Superior temporal gyrus (tissue), 1 donor: Measurements from ENCODE around the gene COMT.

ENCODE experiments used
- DNase-seq: peaks from one replicate; pipeline ENCODE4 v3.0.0-alpha.2; 2016; ENCODE audit errors: extremely low spot score

COMT gene

GRCh38 chr22:19957445-19957844 is 15.9 kb downstream of the COMT start:
- DNase-seq, result no peak

GRCh38 chr22:19958083-19959042 is 16.8 kb downstream of the COMT start:
- no peak for DNase-seq

- DNase-seq, result no peak
Observed at GRCh38 chr22:19959043-19959586, 17.5 kb downstream of the COMT start.

DNA sequence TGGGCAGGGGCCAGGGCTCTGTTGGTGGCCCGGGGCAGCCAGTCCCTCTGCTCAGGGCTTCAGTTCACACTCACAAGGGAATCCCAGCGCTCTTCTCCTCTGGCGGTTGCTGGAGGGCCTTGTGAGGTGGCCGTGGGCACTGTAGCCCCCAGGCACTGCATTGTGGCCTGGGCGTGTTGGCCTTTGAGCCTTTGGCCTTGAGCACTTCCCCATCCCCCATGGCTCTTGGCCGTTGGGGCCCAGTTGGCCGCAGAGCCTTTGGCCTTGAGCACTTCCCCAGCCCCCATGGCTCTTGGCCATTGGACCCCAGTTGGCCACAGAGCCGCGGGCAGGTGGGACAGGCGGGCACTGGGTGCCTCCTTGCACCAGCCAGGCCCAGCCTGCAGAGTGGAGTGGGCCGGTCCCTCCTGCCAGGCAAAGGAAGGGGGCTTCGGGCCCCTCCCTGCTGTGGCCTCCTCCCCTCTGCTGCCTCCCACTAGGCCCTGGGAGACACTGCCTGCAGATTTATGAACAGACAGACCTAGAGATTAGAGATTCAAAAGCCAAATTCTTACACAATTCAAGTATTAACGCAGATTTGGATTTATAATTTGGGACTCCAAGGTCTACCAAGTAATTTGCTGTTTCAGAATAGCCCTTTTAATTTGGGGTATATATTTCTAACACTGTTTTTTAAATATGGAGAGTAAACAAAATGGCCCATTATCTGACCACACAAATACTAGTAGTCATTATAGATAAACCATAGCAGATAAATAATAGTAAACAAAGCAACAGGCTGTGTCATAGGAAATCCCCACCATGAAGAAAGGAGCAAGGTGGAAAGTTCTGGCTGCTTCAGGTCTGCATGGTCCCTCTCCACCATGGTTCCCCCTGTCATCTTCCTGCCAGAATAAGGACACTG is 18.3 kb downstream of the COMT start:
- no peak for DNase-seq

DNA sequence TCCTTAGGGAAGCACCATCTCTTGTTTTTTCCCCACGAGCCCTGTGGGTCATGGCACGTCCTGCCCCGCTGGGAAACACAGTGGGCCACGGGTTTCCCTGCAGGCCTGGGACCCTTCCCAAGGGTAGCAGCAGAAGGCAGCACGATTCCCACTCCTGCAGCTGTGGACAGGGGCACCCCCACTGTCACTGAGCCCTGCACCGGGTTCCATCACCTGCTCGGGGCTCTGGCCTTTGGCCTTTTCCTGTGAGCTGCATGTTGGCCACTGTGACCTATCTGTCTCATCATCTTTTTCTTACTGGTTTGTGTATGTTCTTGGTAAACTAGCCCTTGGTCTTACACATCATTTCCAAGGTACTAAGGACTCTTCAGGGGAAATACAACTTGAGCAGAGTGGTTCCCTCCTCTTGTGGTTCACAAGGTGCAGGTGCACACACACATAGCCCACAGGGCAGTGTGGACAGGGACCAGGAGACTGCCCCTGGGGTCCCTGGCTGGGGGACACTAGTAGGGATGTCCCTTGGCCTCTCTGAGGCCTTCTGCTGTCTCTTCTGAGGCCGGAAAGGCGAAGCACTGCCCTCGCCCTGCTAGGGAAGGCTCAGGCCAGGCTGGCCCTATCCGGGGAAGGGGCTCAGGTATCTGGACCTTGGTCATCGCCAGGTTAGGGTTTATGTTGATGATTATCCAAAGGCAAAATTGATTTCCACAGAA is 19.1 kb downstream of the COMT start:
- no peak for DNase-seq

DNA sequence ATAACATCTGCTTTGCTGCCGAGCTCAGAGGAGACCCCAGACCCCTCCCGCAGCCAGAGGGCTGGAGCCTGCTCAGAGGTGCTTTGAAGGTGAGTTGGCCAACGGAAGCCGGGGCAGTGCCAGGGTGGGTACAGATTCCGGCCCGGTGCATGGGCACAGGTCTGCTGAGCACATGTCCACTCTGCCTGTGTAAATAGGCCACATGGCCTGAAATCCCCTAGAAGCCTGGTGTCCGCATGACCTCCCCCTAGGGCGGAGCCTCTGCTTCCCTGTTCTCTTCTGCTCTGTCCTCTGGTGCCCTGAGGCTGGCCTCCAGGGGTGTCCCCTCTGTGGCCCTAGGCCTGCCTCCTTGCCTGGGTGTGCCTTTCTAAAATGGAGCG is 19.6 kb downstream of the COMT start:
- DNase-seq, result no peak

DNA sequence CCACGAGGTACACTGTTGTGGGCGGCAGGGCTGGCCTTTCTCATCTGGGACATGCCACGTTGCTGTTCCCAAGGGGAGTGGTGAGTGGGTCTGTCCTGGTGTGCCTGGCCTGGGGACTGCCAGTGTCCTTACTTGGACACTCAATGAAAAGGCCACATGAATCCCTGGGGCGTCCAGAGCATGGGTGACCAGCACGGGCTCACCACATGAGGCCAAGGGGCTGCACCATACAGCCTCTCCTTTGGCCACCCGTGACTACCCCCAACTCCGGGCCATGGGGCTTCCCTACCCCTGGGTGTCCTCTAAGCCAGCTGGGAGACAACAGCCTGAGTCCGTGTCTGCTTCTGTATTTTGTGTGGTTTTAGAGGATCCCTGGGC is 20.3 kb downstream of the COMT start:
- DNase-seq, result no peak

DNA sequence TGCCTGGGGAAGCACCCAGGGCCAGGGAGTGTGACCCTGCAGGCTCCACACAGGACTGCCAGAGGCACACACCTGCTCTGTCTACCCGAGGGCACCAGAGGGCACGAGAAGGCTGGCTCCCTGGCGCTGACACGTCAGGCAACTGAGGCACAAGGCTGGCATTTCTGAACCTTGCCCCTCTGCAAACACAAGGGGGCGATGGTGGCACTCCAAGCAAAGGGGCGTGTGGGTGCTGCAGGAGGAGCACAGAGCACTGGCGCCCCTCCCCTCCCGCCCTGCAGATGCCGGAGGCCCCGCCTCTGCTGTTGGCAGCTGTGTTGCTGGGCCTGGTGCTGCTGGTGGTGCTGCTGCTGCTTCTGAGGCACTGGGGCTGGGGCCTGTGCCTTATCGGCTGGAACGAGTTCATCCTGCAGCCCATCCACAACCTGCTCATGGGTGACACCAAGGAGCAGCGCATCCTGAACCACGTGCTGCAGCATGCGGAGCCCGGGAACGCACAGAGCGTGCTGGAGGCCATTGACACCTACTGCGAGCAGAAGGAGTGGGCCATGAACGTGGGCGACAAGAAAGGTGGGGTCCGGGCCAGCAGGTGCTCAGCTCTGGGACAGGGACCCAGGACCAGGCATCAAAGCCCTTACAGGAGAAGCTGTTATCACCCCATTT is 20.8 kb downstream of the COMT start:
- peak; percentile 78 for DNase-seq

- no peak for DNase-seq
Observed at GRCh38 chr22:19962909-19963806, 21.6 kb downstream of the COMT start.

DNA sequence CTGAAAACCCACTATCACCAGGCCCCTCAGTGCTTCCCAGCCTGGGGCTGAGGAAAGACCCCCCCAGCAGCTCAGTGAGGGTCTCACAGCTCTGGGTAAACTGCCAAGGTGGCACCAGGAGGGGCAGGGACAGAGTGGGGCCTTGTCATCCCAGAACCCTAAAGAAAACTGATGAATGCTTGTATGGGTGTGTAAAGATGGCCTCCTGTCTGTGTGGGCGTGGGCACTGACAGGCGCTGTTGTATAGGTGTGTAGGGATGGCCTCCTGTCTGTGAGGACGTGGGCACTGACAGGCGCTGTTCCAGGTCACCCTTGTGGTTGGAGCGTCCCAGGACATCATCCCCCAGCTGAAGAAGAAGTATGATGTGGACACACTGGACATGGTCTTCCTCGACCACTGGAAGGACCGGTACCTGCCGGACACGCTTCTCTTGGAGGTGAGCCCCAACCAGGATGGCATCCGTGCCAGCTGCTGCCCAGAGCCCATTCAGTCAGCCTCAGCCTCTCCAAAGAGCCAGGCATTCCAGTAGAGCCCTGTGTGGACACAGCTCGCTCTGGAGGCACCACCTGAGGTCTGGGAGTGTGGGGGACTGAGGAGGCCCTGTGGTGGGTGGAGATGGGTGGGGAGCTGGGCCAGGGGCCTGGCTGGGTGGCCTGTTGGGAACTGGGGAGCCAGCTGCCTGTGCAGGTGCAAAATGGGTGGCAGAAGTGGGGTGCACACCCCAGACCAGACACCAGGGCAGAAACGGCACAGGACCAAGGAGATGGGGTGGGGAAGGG is 22.5 kb downstream of the COMT start:
- DNase-seq, result no peak

DNA sequence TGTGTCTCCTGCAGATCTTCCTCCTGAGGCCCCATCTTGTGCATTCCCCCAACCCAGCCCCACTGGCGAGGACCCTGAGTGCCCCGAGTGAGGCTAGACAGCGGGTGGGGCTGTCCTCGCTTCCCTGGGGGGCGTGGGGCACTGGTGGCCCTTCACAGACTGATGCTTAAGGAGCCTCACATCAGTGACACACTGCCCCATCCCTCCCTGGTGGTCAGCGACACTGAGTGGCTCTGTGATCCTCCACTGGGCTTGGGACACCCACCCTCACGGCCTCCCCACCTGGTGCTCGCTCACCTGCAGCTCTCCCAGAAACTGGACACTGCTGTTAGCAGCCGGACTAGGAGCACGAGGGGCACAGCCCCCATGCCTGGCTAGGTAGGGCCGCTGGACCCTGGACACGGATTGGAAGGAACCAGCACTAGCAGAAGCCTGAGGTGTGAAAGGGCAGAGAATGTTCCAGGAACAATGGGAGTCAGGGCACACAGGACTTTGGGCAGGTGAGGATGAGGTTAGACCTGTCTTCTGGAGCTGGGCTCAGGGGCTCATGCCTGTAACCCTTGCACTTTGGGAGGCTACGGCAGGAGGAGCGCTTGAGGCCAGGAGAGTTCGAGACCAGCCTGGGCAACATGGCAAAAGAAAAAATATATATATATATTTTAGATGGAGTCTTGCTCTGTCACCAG is 23.3 kb downstream of the COMT start:
- DNase-seq, result no peak

DNA sequence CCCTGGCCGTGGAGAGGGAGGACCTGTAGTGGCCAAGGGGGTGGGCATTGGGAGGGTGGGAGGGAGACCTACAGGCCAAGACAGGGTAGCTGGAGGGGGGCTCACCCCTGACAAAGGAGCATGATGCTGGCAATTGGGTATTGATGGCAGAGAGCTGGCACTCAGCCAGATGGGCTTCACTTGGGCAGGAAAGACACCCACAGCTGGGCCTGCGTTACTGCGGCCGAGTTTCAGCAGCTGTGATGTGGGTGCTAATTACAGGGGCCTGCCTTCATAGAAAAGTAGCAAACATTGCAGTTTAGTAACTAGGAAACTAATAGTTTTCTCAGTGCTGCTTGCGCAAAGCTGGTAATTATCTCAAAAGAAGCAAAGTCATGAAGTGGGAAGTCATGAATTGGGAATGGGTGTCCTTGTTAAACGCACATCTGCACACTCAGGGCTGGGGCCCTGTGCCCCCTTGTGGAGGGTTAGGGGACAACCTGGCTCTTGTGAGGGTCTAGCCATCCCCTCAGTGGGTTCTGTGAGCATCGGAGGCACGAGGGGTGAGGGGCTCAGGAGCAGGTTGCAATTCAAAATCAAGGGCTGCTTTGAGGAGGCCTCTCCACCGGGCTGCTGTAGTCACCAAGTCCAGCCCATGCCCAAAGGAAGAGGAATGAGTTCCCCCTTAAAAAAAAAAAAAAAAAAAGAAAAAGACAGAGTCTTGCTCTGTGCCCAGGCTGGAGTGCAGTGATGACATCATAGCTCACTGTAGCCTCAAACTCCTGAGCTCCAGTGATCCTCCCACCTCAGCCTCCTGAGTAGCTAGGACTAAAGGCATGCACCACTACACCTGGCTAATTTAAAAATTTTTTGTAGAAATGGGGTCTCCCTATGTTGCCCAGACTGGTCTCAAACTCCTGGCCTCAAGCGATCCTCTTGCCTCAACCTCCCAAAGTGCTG is 24.5 kb downstream of the COMT start:
- no peak for DNase-seq

GRCh38 chr22:19966908-19967750 is 25.6 kb downstream of the COMT start:
- no peak for DNase-seq

DNA sequence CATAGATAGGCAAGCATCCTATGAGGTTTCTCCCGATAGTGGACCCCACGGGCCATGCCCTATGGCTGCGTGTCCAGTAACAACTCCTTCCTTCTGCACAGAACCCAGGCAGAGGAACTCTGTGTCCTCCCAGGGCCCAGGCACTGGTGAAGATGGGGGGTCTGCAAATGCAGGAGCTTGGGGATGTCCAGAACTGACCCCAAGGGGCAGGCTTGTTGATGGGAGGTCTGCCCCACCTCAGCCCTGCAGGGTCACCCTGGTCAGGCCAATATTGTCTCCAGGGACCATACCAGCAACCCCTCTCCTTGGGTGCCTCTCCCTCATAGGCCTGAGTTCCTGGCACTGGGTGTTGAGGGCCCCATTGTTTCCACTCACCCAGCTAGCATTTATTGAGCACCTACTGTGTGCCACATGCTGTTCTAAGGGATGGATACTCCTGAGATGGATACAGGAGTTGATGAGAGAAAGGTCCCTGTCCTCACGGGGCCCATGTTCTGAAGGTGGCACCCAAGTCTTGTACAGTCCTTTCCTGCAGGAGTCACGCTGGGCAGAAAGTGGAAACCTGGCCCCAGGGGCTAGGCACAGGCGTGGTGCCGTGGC is 26.4 kb downstream of the COMT start:
- DNase-seq, result no peak

- DNase-seq, result no peak
Observed at GRCh38 chr22:19968450-19968891, 26.9 kb downstream of the COMT start.
